AG10803 (cell line): ENCODE results near the gene APLF.
A peak's percentile ranks its signal among the peaks of the same experiment; 100 is the strongest.

Experiments used
- DNase-seq: peaks from one replicate; pipeline ENCODE4 v3.0.0; 2010; ENCODE audit warnings: low read depth
- H3K4me3 ChIP-seq: 2 replicates; pipeline ENCODE4 v1.5.1; 2011; ENCODE audit warnings: mild to moderate bottlenecking, low read length, control low read depth
- TF ChIP-seq, protein P1 (sequence below): conservative IDR thresholded peaks from 2 replicates; pipeline ENCODE4 v1.5.1; 2011; ENCODE audit warnings: mild to moderate bottlenecking, low read length, control low read depth, inconsistent platforms

The APLF gene, protein sequence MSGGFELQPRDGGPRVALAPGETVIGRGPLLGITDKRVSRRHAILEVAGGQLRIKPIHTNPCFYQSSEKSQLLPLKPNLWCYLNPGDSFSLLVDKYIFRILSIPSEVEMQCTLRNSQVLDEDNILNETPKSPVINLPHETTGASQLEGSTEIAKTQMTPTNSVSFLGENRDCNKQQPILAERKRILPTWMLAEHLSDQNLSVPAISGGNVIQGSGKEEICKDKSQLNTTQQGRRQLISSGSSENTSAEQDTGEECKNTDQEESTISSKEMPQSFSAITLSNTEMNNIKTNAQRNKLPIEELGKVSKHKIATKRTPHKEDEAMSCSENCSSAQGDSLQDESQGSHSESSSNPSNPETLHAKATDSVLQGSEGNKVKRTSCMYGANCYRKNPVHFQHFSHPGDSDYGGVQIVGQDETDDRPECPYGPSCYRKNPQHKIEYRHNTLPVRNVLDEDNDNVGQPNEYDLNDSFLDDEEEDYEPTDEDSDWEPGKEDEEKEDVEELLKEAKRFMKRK

DNA sequence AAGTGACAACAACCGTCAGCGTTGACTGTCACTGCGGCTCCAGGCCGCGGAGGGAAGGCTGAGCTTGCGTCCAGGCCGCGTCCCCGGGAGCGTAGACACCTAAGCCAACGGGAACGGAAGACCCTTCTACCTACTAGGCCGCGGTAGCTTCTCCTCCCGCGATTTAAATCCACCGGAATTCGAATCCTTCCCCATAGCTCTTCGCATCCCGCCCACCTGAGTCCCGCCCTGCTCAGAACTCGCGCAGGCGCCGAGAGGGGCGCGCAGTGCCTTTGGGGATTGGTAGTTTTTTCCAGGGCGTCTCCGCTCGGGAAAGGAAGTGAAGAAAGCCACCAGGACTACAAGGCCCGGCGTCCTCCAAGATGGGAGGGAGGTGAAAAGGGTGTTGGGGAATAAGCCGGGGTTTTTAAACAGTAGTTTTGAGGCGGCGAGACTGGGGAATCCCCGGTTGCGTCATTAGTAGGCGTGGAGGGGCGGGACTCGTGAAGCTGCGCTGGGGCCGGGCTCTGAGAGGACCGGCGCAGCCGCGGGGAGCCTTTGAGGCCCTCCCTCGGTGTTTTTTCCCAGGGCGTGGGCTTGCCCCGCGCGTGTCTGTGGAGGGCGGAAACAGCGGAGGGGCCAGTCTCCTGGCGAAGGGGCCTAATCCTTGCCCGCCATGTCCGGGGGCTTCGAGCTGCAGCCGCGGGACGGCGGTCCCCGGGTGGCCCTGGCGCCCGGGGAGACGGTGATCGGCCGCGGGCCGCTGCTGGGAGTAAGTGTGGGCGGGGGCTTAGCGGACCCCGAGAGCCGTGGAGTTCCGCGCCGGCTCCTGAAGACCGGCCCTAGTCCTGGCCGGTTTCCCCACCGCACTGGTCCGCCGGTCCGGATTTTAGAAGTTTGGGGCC is at the start of gene APLF, which contains the start of gene FBXO48:
Gene APLF, plus strand, starts transcription at position 509 of the 884 bp plus-strand sequence. Its CDS starts 147 bp downstream, at position 656.
Gene FBXO48, minus strand, starts transcription at position 218 of the 884 bp plus-strand sequence. CDS start 2,149 bp downstream, outside the sequence.
- TF ChIP-seq, protein P1, sequence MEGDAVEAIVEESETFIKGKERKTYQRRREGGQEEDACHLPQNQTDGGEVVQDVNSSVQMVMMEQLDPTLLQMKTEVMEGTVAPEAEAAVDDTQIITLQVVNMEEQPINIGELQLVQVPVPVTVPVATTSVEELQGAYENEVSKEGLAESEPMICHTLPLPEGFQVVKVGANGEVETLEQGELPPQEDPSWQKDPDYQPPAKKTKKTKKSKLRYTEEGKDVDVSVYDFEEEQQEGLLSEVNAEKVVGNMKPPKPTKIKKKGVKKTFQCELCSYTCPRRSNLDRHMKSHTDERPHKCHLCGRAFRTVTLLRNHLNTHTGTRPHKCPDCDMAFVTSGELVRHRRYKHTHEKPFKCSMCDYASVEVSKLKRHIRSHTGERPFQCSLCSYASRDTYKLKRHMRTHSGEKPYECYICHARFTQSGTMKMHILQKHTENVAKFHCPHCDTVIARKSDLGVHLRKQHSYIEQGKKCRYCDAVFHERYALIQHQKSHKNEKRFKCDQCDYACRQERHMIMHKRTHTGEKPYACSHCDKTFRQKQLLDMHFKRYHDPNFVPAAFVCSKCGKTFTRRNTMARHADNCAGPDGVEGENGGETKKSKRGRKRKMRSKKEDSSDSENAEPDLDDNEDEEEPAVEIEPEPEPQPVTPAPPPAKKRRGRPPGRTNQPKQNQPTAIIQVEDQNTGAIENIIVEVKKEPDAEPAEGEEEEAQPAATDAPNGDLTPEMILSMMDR = no peak
- DNase-seq = peak; percentile 99
- H3K4me3 ChIP-seq = peak within 1 kb of the TSS; percentile 95

- H3K4me3 ChIP-seq = no peak overlapping the region
- no peak for DNase-seq
Measured at GRCh38 chr2:68417926-68418325, 49.5 kb upstream of the APLF start.

GRCh38 chr2:68418419-68418818 is 49.0 kb upstream of the APLF start:
- TF ChIP-seq, protein P1 = no peak
- DNase-seq = no peak
- H3K4me3 ChIP-seq = no peak overlapping the region

More at GRCh38 chr2:68417926-68418325, 49.5 kb upstream of the APLF start:
- TF ChIP-seq, protein P1 = no peak

GRCh38 chr2:68418855-68419254 is 48.5 kb upstream of the APLF start:
- no peak for DNase-seq
- TF ChIP-seq, protein P1 = no peak
- H3K4me3 ChIP-seq = no peak overlapping the region

- peak; percentile 33 for DNase-seq
- H3K4me3 ChIP-seq = no peak overlapping the region
- TF ChIP-seq, protein P1 = no peak
Measured at GRCh38 chr2:68420254-68420910, 47.0 kb upstream of the APLF start.

DNA sequence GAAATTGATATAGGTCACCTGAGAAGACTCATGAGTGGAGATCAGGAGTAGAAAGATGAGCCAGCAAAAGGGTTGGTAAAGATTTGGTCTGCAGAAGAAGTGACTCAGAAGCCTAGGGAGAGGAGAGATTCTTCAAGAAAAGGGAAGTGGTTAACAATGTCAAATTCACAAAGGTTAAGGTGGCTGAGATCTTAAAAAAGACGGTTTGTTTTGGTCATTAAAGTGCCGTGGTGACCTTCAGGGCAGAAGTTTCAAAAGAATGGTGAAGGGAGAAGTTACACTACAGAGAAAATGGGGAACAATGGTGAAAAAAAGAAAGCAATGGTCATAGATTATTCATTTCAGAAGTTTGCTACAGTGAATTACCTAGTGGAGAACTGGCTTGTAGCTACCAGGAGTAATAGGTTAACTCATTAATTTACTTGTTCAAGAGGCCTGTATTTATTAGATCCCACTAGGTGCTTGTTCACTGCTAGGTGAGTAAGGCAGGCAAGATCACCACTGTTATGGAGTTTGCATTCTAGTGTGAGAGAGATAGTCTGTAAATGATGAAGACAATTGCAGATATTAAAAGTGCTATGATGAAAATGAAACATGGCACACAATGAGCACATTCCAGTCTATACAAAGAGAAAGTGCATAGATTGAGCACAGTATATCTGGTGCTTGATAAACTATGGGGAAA is 43.3 kb upstream of the APLF start:
- H3K4me3 ChIP-seq = no peak overlapping the region
- TF ChIP-seq, protein P1 = no peak
- DNase-seq = no peak
